ENCODE measurements around the gene SPRY4. TPM values are rescaled to one million over a fixed set of nuclear protein-coding genes. Genes with fewer than 3 reads are reported as not detected.

Gene SPRY4
- total and polyA plus RNA-seq, 2 of the 13 experiments (the other 11 are each of a cell fraction or from before 2014, with no cell fraction given): 8.9 to 17.8 TPM

GRCh38 chr5:142306077-142306502 is 18.7 kb downstream of the SPRY4 start (continued):
- peak; percentile 56; the same call in 1 of the 2 replicates for TF ChIP-seq SALL1 (CRISPR knock-in tag; IDR thresholded peaks at IDR 0.05)
- TF ChIP-seq ZNF276 (CRISPR knock-in tag; IDR thresholded peaks at IDR 0.05; ENCODE audit: low read depth): no peak
- no peak for TF ChIP-seq ZSCAN25 (CRISPR knock-in tag; IDR thresholded peaks at IDR 0.05)
- peak; percentile 82 for TF ChIP-seq ZNF629 (CRISPR knock-in tag; conservative IDR thresholded peaks at IDR 0.05)
- no peak for TF ChIP-seq POGZ (CRISPR knock-in tag; IDR thresholded peaks at IDR 0.05)
- no peak for TF ChIP-seq TBL1XR1 (IDR thresholded peaks at IDR 0.05; ENCODE audit: borderline replicate concordance, low read length, partially characterized antibody)
- no peak for TF ChIP-seq HNRNPL (IDR thresholded peaks at IDR 0.05; ENCODE audit: low read depth, low read length)
- peak; percentile 32; the same call in 1 of the 2 replicates for TF ChIP-seq ARID5B (CRISPR knock-in tag; IDR thresholded peaks at IDR 0.05)
- no peak for TF ChIP-seq ZNF616 (CRISPR knock-in tag; IDR thresholded peaks at IDR 0.05; ENCODE audit: low read depth)
- no peak for TF ChIP-seq ZNF543 (CRISPR knock-in tag; IDR thresholded peaks at IDR 0.05)
- no peak for TF ChIP-seq MIER3 (CRISPR knock-in tag; IDR thresholded peaks at IDR 0.05; ENCODE audit: borderline replicate concordance)
- no peak; the same call in 1 of the 2 replicates for TF ChIP-seq ZNF609 (CRISPR knock-in tag; IDR thresholded peaks at IDR 0.05; ENCODE audit: borderline replicate concordance)
- TF ChIP-seq JDP2 (CRISPR knock-in tag; IDR thresholded peaks at IDR 0.05; ENCODE audit: borderline replicate concordance): no peak
- TF ChIP-seq ZNF354B (CRISPR knock-in tag; IDR thresholded peaks at IDR 0.05): no peak
- no peak for TF ChIP-seq HOXA5 (CRISPR knock-in tag; IDR thresholded peaks at IDR 0.05)
- TF ChIP-seq RBAK (CRISPR knock-in tag; IDR thresholded peaks at IDR 0.05): no peak
- no peak for TF ChIP-seq DNMT1 (CRISPR knock-in tag; IDR thresholded peaks at IDR 0.05)

Data from HepG2 (cell line).